HepG2 (cell line): ENCODE data around the gene CDH22. TPM values are rescaled to one million over a fixed set of nuclear protein-coding genes. Genes with fewer than 3 reads are reported as not detected.

Experiments
- ATAC-seq: fragments of 200-7000 bp; cut with Tn5 transposase; 3 replicates; pipeline ENCODE4 v1.9.1; 2020; ENCODE audit warnings: mild to moderate bottlenecking, moderate library complexity
- BruUV-seq: library from RNA; stranded (reverse); fragments of 400-500 nt; replicated peaks from 2 replicates; lab custom pipeline; 2021; lab: Mats Ljungman, UMichigan
- CTCF ChIA-PET: fragments of 300-600 bp; formaldehyde crosslinking; extraction: SDS; loops from one replicate; lab custom pipeline; 2021; ENCODE audit warnings: low total read pairs, inconsistent platforms, low intra/inter-chr PET ratio; lab: Yijun Ruan, JAX
- POLR2A ChIA-PET: fragments of 350-600 bp; sonication (Branson Sonifier 250); formaldehyde crosslinking; loops from one replicate; lab custom pipeline; 2020; ENCODE audit warnings: antibody characterized with exemption, inconsistent platforms; lab: Yijun Ruan, JAX
- DNase-seq: peaks from one replicate; pipeline ENCODE4 v3.0.0-alpha.2; 2015; ENCODE audit warnings: low spot score
- FAIRE-seq: peaks from 3 replicates; lab custom pipeline; 2011; peaks lifted over from hg19 to GRCh38; lab: Jason Lieb, UNC
- H2AFZ ChIP-seq: one replicate; pipeline ENCODE4 v1.6.1; 2011; ENCODE audit warnings: low read length, inconsistent platforms
- H3K27ac ChIP-seq: fragments of 300-600 bp; 3 replicates; pipeline ENCODE4 v1.8.0; 2011; ENCODE audit warnings: mixed run types, mild to moderate bottlenecking, mixed read lengths, low read length, inconsistent platforms; ENCODE audit not compliant: insufficient read depth; ENCODE audit errors: extremely low read length
- H3K27me3 ChIP-seq, 2 experiments: fragments of 200-600 bp in 1 of 2; 2 replicates in 1 of 2; 3 replicates in 1 of 2; pipeline versions ENCODE4 v1.6.0 to v1.8.0; 2011; ENCODE audit warnings: low read length in 2 of 2, mild to moderate bottlenecking in 2 of 2, moderate library complexity in 2 of 2, inconsistent platforms in 1 of 2; ENCODE audit not compliant: insufficient read depth in 2 of 2, control insufficient read depth in 1 of 2
- H3K36me3 ChIP-seq, 2 experiments: fragments of 200-600 bp in 1 of 2; replicated peaks in 1 of 2; 2 replicates in 1 of 2; 3 replicates in 1 of 2; pipeline versions ENCODE4 v1.5.1 to v1.8.0; 2011; ENCODE audit warnings: low read length in 2 of 2, inconsistent platforms in 1 of 2; ENCODE audit not compliant: insufficient read depth in 2 of 2, control insufficient read depth in 1 of 2
- H3K4me1 ChIP-seq: 2 replicates; pipeline ENCODE4 v1.5.1; 2012; ENCODE audit warnings: low read length, inconsistent platforms; ENCODE audit not compliant: insufficient read depth
- H3K4me2 ChIP-seq: 2 replicates; pipeline ENCODE4 v1.6.0; 2011; ENCODE audit warnings: low read depth, low read length, inconsistent platforms
- H3K4me3 ChIP-seq, 3 experiments: fragments of 200-600 bp in 1 of 3; sonication (generic), shearing (Covaris generic) in 1 of 3; replicated peaks in 1 of 3; 2 replicates each; pipeline ENCODE4 v1.5.1; 2011 to 2016; ENCODE audit warnings: low read length in 3 of 3, inconsistent platforms in 2 of 3, low read depth in 2 of 3, mild to moderate bottlenecking in 2 of 3, control low read depth in 1 of 3, mixed read lengths in 1 of 3; ENCODE audit not compliant: insufficient read depth in 1 of 3
- H3K79me2 ChIP-seq: one replicate; pipeline ENCODE4 v1.6.1; 2011; ENCODE audit warnings: low read length, inconsistent platforms; ENCODE audit not compliant: insufficient read depth
- H3K9ac ChIP-seq: 2 replicates; pipeline ENCODE4 v1.6.0; 2011; ENCODE audit warnings: mild to moderate bottlenecking, low read depth, low read length, inconsistent platforms; ENCODE audit not compliant: insufficient read depth
- H3K9me3 ChIP-seq: 2 replicates; pipeline ENCODE4 v1.5.1; 2012; ENCODE audit warnings: mild to moderate bottlenecking, low read length
- H4K20me1 ChIP-seq: 2 replicates; pipeline ENCODE4 v1.6.0; 2011; ENCODE audit warnings: inconsistent platforms, mild to moderate bottlenecking, low read length, moderate library complexity; ENCODE audit not compliant: insufficient read depth
- FOXA3 ChIP-seq: IDR thresholded peaks from 2 replicates; pipeline ENCODE4 v1.6.1; 2016; ENCODE audit warnings: missing genetic modification reagents, missing compliant biosample characterization
- PHF20 ChIP-seq: sonication (generic); formaldehyde crosslinking; IDR thresholded peaks from 2 replicates; pipeline ENCODE4 v1.5.0; 2020; ENCODE audit warnings: mild to moderate bottlenecking, missing genetic modification reagents
- RFX1 ChIP-seq: fragments of 450-650 bp; IDR thresholded peaks from 2 replicates; pipeline ENCODE4 v1.6.1; 2017
- SOX6 ChIP-seq, 2 experiments: fragments of 450-650 bp in 1 of 2; sonication (generic) in 1 of 2; formaldehyde crosslinking in 1 of 2; IDR thresholded peaks; 2 replicates each; pipeline versions ENCODE4 v1.4.0 to v1.6.1; 2017 to 2020; ENCODE audit warnings: antibody characterized with exemption in 1 of 2, mild to moderate bottlenecking in 1 of 2, missing genetic modification reagents in 1 of 2
- SPEN ChIP-seq: sonication (generic); formaldehyde crosslinking; IDR thresholded peaks from 2 replicates; pipeline ENCODE4 v1.5.1; 2020; ENCODE audit warnings: low read depth, mild to moderate bottlenecking, missing genetic modification reagents
- WGBS: methylation state at CpG from one replicate; pipeline ENCODE4 v1.1.6; 2017; ENCODE audit warnings: low lambda C conversion rate; 5-methylcytosine and 5-hydroxymethylcytosine counted together
- in situ Hi-C: cut with HindIII; loops from 2 replicates; pipeline ENCODE4 v1.10.0; 2017; ENCODE audit warnings: low pct_unique_long_range_greater_than_20kb; ENCODE audit not compliant: extremely low pct_ligation_motif_present
- intact Hi-C: fragments of 100-400 bp; cut with micrococcal nuclease; formaldehyde crosslinking; loops from one replicate; pipeline ENCODE4 v1.10.0; 2022; ENCODE audit not compliant: unreplicated experiment
- polyA plus RNA-seq, 8 experiments: library from polyadenylated mRNA; depleted of rRNA in 3 of 8; stranded (reverse) in 7 of 8; unstranded in 1 of 8; fragments of >200 nt; fragmentation: Illumina TruSeq in 4 of 8; extraction: Trizol in 4 of 8; gene quantifications; 2 replicates each; pipeline versions ENCODE4 v1.2.1 to v1.2.3, GENCODE V29; 2011 to 2016; ENCODE audit warnings: low read depth in 4 of 8, missing spikeins in 1 of 8, mixed read lengths in 1 of 8; ENCODE audit not compliant: insufficient read depth in 1 of 8
- total RNA-seq, 5 experiments: library from RNA; depleted of rRNA; stranded (reverse); fragments of >200 nt; fragmentation: Illumina TruSeq; extraction: Trizol; gene quantifications; 2 replicates each; pipeline ENCODE4 v1.2.3, GENCODE V29; 2016; ENCODE audit warnings: low read depth in 1 of 5
- TF ChIP-seq, protein P1 (sequence below): sonication (generic); formaldehyde crosslinking; conservative IDR thresholded peaks from 2 replicates; pipeline ENCODE4 v1.8.0; 2022; ENCODE audit warnings: low read depth, missing genetic modification reagents
- TF ChIP-seq, protein P2 (sequence below): sonication (generic); formaldehyde crosslinking; IDR thresholded peaks from 2 replicates; pipeline ENCODE4 v1.8.0; 2022; ENCODE audit warnings: mild to moderate bottlenecking, missing genetic modification reagents

Gene CDH22
- total and polyA plus RNA-seq, 2 of the 13 experiments (the other 11 are each of a cell fraction or from before 2014, with no cell fraction given) = not detected

DNA sequence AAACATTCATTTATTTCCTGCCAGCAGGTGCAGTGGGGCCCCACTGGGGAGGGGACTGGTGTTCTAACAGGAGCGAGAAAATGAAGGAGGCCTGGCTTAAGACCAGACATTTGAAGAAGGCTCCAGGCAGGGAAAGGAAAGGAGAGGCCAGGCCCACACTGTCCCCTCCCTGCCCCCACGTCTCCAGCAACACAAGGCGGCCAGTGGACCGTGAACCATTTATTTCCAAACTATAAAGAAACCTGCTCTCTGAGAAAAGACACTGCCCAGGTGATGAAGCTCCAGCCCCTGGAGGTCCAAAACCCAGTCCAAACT lies 41.4 kb upstream of the CDH22 start:
- 90% methylated on average over 4 of the region's 4 CpGs for WGBS
- no peak for FAIRE-seq
- no TSS peak for BruUV-seq
- in situ Hi-C loops = loop anchor here (25.0 kb wide), 1 partner anchor 562 kb away; the partner anchor contains the start of genes DNTTIP1 and WFDC3
- Histone ChIP-seq H4K20me1 (no peaks in the 10 kb centered on the region; the same call in 1 of the 2 replicates), H3K36me3 (peaks cover 14 to 15% of the 10 kb centered on the region in 2 experiments; a peak in 3 of 5 replicates), H3K27me3 (no peaks in the 10 kb centered on the region), H3K9me3 (no peaks in the 10 kb centered on the region), H3K4me3 (no peak overlapping the region), H3K9ac (no peak overlapping the region), H3K27ac (peak overlapping the region; percentile 2), H2AFZ (no peak overlapping the region), H3K4me1 (peaks cover 44% of the 10 kb centered on the region), H3K4me2 (no peak overlapping the region; the same call in 1 of the 2 replicates), H3K79me2 (no peaks in the 10 kb centered on the region)
- ChIA-PET CTCF (interaction anchor here (1.1 to 3.3 kb wide), 2 partner anchors 43 to 335 kb away, joined by 3 to 16 read pairs; no protein-coding TSS in a partner anchor), POLR2A (interaction anchor here (1.0 to 4.7 kb wide), 2 partner anchors 12 to 15 kb away, joined by 3 to 37 read pairs; no protein-coding TSS in a partner anchor)
- DNase-seq = no peak
- TF ChIP-seq RFX1 (no peak), FOXA3 (no peak), SOX6 (IDR thresholded peaks at IDR 0.05) (no peak), SOX6 (CRISPR knock-in tag; IDR thresholded peaks at IDR 0.05) (no peak), PHF20 (CRISPR knock-in tag) (0 out of 2 replicates have a peak, but pooled peaks have one; percentile 26), SPEN (CRISPR knock-in tag) (no peak)
- TF ChIP-seq, protein P1, sequence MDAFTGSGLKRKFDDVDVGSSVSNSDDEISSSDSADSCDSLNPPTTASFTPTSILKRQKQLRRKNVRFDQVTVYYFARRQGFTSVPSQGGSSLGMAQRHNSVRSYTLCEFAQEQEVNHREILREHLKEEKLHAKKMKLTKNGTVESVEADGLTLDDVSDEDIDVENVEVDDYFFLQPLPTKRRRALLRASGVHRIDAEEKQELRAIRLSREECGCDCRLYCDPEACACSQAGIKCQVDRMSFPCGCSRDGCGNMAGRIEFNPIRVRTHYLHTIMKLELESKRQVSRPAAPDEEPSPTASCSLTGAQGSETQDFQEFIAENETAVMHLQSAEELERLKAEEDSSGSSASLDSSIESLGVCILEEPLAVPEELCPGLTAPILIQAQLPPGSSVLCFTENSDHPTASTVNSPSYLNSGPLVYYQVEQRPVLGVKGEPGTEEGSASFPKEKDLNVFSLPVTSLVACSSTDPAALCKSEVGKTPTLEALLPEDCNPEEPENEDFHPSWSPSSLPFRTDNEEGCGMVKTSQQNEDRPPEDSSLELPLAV (CRISPR knock-in tag) = no peak
- TF ChIP-seq, protein P2, sequence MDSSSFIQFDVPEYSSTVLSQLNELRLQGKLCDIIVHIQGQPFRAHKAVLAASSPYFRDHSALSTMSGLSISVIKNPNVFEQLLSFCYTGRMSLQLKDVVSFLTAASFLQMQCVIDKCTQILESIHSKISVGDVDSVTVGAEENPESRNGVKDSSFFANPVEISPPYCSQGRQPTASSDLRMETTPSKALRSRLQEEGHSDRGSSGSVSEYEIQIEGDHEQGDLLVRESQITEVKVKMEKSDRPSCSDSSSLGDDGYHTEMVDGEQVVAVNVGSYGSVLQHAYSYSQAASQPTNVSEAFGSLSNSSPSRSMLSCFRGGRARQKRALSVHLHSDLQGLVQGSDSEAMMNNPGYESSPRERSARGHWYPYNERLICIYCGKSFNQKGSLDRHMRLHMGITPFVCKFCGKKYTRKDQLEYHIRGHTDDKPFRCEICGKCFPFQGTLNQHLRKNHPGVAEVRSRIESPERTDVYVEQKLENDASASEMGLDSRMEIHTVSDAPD (CRISPR knock-in tag) = no peak
- ATAC-seq = no peak
- intact Hi-C loops = loop anchor here (1.0 to 2.0 kb wide), 2 partner anchors 43 to 217 kb away; no protein-coding TSS in a partner anchor
